HUES48 (cell line): ENCODE data around the gene MBNL2.

Source experiments
- H3K27ac ChIP-seq: one replicate; pipeline ENCODE4 v1.7.0; 2013; ENCODE audit warnings: low read depth, low read length, inconsistent platforms
- H3K27me3 ChIP-seq: 2 replicates; pipeline ENCODE4 v1.6.1; 2013; ENCODE audit warnings: mild to moderate bottlenecking, low read length; ENCODE audit not compliant: control insufficient read depth, insufficient read depth
- H3K36me3 ChIP-seq: 2 replicates; pipeline ENCODE4 v1.6.1; 2013; ENCODE audit warnings: low read length; ENCODE audit not compliant: control insufficient read depth, insufficient read depth
- H3K4me1 ChIP-seq: 2 replicates; pipeline ENCODE4 v1.6.1; 2013; ENCODE audit warnings: mild to moderate bottlenecking, low read length; ENCODE audit not compliant: control insufficient read depth, insufficient read depth
- H3K4me3 ChIP-seq: 2 replicates; pipeline ENCODE4 v1.5.1; 2013; ENCODE audit warnings: mild to moderate bottlenecking, low read depth, low read length
- H3K9ac ChIP-seq: 2 replicates; pipeline ENCODE4 v1.6.1; 2013; ENCODE audit warnings: mild to moderate bottlenecking, low read depth, low read length, moderate library complexity
- H3K9me3 ChIP-seq: 2 replicates; pipeline ENCODE4 v1.6.1; 2013; ENCODE audit warnings: low read length; ENCODE audit not compliant: control insufficient read depth, insufficient read depth

Gene MBNL2

DNA sequence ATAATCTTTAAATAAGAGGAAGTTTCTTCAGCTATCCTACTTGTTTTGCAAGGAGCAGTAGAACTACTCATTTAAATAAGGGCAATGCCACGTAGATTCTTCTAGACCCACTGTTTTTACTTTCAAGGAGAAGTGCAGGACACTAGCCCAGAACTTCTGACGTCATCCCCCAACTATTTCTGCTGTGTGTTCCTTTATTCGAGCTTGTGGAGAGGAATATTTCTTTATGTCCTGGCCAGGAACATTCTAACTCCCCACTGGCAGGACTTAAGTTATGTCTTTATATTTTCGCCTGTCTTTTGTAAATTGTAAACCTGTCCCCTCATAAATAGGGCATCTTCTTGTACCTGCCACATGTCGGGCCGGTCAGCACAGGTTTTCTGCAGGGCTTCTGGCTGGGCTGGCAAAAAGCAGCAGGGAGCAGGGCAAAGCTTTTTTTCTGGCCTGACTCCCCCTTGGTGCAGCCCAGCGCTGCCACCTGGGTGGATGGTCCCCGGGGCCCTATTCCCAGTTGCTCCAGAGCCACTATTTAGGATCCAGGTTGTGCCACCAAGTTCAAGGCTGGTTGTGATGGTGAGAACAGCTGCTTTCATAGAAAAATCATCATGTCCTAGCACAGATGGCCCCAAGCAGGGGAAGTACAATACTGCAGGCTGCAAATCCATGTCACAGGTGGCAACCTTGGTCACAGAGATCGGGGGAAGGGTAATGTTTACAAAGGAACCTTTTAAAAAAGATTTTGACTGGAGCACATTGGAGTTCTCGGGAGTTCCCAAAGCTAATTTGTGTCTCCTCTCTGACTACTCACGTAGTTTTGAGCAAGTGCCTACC lies 1.8 kb downstream of the MBNL2 start:
- peaks cover 92% of the 10 kb centered on the region for H3K27me3 ChIP-seq
- peak overlapping the region; percentile 26 for H3K27ac ChIP-seq
- peak overlapping the region; percentile 51; the same call in 1 of the 2 replicates for H3K9ac ChIP-seq
- no peaks in the 10 kb centered on the region for H3K36me3 ChIP-seq
- H3K9me3 ChIP-seq: no peaks in the 10 kb centered on the region
- peak overlapping the region; percentile 67 for H3K4me3 ChIP-seq
- H3K4me1 ChIP-seq: peaks cover 29% of the 10 kb centered on the region

DNA sequence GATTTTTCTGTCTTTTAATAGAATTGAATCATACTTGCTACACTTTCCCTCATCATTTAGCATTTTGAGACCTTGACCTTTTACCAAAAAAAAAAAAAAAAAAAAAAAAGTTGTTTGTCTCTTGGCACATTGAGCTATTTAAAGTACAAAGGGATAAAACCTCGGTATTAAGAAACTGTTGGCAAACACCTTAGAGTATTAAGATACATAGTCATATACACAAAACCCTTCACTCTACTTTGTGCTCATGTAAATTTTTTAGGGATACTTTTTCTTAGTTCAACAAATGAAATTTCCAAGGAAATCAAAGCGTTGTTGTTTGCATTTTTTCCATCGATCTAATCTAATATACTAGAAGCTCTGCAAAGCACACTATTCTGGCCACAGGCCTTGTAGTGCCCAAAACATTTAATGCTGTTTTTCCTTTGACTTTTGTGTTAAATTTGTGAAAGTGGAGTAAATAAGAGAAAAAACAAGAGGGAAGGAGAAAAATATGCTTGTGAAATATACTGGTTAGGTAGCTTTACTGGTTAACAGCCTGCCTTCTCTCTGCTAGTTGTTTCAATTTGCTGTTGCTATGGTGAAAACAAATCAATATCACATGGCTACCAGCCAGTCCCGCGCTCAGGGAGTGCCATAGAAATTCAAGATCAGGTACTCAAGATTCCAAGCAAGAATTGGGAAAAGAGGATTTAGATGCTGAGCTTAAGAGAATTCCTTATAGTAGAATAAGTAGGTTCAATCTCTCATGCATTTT lies 2.6 kb downstream of the MBNL2 start:
- Histone ChIP-seq H3K27ac (no peak overlapping the region), H3K4me1 (peaks cover 29% of the 10 kb centered on the region), H3K27me3 (peaks cover 94% of the 10 kb centered on the region), H3K9me3 (no peaks in the 10 kb centered on the region), H3K9ac (no peak overlapping the region), H3K36me3 (no peaks in the 10 kb centered on the region), H3K4me3 (peak overlapping the region; percentile 67; the same call in 1 of the 2 replicates)

DNA sequence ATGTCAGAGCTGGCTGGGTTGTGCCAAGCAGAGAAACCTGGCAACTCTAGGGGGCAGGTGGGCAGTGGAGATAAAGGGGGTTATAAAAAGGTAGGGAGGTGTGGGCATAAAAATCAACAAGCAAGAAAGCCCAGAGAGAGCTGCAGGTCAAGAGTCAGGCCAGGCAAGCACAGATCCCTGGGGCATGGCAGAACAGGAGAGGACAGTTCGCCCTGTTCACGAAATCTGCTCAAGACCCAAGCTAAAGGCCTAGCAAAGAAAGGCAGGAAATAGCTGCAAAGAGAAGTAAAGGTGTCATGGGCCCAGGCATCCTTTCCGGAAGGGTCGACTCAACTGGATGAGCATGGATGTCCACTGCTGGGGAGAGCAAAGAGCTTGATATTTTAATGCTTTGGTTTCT lies 3.4 kb downstream of the MBNL2 start:
- no peaks in the 10 kb centered on the region for H3K36me3 ChIP-seq
- H3K4me3 ChIP-seq: no peak overlapping the region
- H3K4me1 ChIP-seq: peaks cover 29% of the 10 kb centered on the region
- no peaks in the 10 kb centered on the region for H3K9me3 ChIP-seq
- H3K27me3 ChIP-seq: peaks cover 97% of the 10 kb centered on the region
- no peak overlapping the region for H3K27ac ChIP-seq
- no peak overlapping the region for H3K9ac ChIP-seq

DNA sequence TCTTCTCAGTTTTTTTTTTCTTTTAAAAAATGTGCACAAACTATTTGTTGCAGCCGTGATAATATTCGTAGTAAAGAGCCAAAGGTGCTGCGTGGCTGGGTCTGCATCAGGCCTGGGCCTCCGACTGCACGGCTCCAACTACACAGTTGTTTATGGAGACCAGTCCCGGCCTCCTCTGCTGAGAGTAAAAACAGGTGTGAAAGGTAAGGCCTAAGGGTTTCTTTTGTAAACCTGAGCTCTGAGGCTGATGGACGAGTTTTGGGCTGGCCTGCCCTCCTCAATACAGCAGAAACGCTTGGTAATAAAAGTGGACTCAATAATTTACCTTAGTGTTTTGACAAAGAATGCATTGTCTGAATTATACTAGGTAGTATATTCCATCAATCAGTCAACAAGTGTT lies 3.9 kb downstream of the MBNL2 start:
- Histone ChIP-seq H3K4me3 (no peak overlapping the region), H3K27me3 (peaks cover 98% of the 10 kb centered on the region), H3K4me1 (peaks cover 29% of the 10 kb centered on the region), H3K9ac (no peak overlapping the region), H3K27ac (no peak overlapping the region), H3K36me3 (no peaks in the 10 kb centered on the region), H3K9me3 (no peaks in the 10 kb centered on the region)

DNA sequence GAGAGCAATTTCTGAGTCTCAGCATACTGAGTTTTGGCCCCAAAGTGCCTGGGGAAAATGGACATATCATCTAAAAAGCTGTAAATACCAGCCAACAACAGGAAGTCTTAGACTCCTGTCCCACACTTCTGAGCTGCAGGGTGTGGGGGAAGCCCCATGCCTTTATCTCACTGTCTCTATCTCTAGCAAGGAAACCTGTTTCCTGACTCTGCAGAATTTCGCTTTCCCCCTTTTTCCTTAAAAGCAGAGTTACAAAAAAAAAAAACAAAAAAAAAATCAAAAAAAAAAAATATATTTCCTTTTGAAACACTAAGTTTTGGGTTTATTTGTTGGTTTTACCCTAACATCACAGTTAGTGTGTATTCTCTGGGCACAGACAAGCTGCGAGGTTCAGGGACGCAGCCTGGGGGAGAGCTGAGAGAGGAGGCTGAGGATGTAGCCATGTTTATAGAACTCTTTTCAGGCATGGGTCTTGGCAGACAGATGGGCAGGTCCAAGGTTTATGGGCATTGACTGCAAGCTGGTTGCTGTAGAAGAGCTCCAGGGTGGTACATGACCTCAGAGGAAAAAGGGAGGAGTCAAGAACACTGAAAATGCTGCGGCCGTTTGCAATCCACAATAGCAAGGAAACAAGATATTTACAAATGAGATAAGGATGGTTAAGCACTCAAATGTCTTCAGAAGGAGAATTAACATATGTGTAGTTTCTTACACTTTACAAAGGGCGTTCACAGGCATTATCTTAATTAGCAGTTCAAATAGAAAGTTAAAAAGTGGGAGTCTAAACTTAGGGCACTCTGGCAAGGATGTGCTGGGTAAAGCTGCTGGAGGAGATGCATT lies 4.9 kb downstream of the MBNL2 start:
- Histone ChIP-seq H3K9ac (no peak overlapping the region), H3K27ac (no peak overlapping the region), H3K27me3 (peaks cover 98% of the 10 kb centered on the region), H3K9me3 (no peaks in the 10 kb centered on the region), H3K4me1 (peaks cover 24% of the 10 kb centered on the region), H3K36me3 (no peaks in the 10 kb centered on the region), H3K4me3 (no peak overlapping the region)

DNA sequence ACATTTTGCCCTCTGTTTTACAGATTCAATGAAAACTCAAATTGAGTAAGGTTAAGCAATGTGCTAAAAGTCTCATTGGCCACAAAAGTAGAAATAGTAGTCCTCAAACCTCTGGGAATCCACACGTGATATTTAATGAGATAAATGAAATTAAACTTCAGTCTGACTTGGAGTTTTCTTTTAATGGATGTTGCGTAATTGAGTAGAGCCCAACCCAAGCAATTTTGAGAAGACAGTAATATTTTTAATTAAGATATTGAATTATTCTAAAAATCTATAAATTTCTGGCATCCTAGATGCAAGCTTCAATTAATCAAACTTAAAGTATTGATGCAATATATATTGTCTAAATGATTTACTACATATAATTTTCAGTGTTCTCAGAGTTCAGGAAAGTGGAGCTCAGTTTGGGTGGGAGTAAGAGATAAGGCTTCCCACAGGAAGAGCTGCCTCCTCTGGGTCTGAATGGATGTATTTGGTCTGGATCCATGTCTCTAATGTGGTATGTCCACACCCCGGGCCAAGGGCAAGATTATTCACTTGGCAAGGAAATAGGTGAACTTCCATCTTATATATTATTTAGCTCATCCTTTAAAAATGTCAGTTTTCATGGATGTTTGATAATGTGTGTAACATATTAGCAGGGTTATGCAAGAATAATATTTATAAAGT lies 6.9 kb downstream of the MBNL2 start:
- Histone ChIP-seq H3K36me3 (no peaks in the 10 kb centered on the region), H3K27me3 (peaks cover 97% of the 10 kb centered on the region), H3K9ac (no peak overlapping the region), H3K4me1 (peaks cover 11% of the 10 kb centered on the region), H3K9me3 (no peaks in the 10 kb centered on the region), H3K4me3 (no peak overlapping the region), H3K27ac (no peak overlapping the region)

DNA sequence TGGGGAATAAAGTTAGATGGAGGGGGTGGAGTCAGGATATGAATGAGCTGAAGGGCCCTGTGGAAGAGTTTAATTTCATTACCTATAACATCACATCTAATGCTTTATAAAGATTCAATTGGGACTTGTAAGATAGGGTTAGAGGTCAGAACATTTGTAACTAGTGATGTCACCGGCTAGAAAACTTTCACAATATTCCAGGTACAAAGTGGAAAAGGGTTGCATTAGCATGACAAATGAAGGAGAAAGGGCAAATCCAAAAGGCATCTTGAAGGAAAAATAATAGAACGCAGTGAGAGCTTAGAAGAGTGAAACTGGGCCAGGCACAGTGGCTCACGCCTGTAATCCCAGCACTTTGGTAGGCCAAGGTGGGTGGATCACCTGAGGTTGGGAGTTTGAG lies 7.6 kb downstream of the MBNL2 start:
- H3K36me3 ChIP-seq: no peaks in the 10 kb centered on the region
- no peaks in the 10 kb centered on the region for H3K9me3 ChIP-seq
- H3K4me3 ChIP-seq: no peak overlapping the region
- H3K27me3 ChIP-seq: peaks cover 97% of the 10 kb centered on the region
- no peak overlapping the region for H3K9ac ChIP-seq
- no peak overlapping the region for H3K27ac ChIP-seq
- H3K4me1 ChIP-seq: peaks cover 4% of the 10 kb centered on the region; the same call in 1 of the 2 replicates

DNA sequence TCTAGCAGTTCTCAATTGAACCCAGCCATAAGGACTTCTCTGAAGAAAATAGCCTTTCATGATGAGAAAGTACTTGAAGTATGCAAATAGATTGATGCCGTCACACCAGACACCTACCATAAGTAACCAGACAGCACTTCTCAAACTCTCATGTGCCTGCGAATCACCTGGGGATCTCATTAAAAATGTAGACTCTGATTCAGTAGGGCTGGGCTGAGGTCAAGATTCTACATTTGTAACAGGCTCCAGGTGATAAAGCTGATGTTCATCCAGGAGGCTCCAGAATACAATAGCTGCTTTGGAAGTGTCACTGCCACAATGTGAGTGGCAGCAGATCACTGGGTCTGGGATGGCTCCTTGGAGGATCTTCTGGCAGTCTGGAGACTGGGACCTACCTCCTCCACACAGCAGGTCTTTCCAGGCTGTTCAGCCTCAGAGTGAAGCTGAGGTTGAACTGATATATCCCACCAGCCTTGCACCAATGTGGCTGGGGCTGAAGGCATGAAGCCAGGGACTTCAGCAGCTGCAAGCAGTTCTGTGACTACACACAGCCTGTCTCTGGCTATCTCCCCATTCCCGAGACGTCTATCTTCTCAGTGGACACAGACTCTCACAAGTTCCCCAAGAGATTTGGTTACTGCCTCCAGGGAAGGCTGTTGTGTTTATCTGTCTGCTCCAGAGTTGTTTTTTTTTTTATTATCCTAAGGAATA lies 9.1 kb downstream of the MBNL2 start:
- Histone ChIP-seq H3K4me1 (no peaks in the 10 kb centered on the region; the same call in 1 of the 2 replicates), H3K9me3 (no peaks in the 10 kb centered on the region), H3K27ac (no peak overlapping the region), H3K36me3 (no peaks in the 10 kb centered on the region), H3K9ac (no peak overlapping the region), H3K4me3 (no peak overlapping the region), H3K27me3 (peaks cover 96% of the 10 kb centered on the region)

DNA sequence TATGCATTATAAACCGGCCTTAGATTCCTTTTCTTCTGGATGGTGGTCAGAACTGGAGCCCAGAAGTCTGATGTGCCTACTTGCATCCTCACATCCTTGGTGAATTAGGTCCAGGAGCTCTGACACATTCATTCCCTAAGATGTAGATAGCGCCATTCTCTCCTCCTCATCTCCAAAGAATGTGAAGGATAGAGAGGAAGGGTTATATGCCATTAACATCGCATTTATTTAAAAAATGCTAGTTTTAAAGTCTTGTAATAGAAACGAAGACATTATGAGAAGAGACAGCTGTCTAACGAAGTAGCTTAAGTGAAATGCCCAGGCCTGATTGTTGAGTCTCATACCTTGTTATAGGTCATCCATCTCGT lies 9.7 kb downstream of the MBNL2 start:
- H3K4me3 ChIP-seq: no peak overlapping the region
- no peaks in the 10 kb centered on the region for H3K36me3 ChIP-seq
- H3K9me3 ChIP-seq: no peaks in the 10 kb centered on the region
- H3K27me3 ChIP-seq: peaks cover 95% of the 10 kb centered on the region
- H3K4me1 ChIP-seq: no peaks in the 10 kb centered on the region
- H3K27ac ChIP-seq: no peak overlapping the region
- H3K9ac ChIP-seq: no peak overlapping the region

DNA sequence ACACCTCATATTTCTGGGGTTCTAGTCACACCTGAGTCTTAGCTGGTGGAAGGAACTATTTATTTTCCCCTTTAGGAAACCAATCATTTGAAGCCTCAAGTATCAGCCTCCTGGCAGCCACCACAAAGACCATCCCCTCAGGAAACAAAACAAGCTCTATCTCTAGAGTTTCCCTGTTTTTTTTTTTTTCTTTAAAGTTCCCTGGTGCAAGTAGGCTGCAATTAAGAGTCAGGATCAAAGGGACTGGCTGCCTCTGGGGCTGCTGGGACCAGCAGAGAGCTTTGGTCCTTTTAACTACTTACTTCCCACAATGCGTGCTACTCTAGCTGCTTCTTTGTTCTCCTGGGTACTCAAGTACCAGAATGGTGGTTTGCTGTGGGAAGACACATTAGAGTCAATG lies 11.4 kb downstream of the MBNL2 start:
- Histone ChIP-seq H3K4me1 (no peaks in the 10 kb centered on the region), H3K27me3 (peaks cover 95% of the 10 kb centered on the region), H3K9ac (no peak overlapping the region), H3K9me3 (no peaks in the 10 kb centered on the region), H3K36me3 (no peaks in the 10 kb centered on the region), H3K4me3 (no peak overlapping the region), H3K27ac (no peak overlapping the region)
